SK-N-SH treated with all-trans-retinoic acid at 6 μM for 48 hours (cell line): ENCODE measurements around the gene CTNNA3.

Experiments
- ARNTL ChIP-seq: fragments of 450-650 bp; formaldehyde crosslinking; IDR thresholded peaks from 2 replicates; pipeline ENCODE4 v1.5.0; 2020; ENCODE audit warnings: low read depth, mild to moderate bottlenecking, moderate library complexity, borderline replicate concordance
- ESRRG ChIP-seq: fragments of 250-450 bp; sonication (Bioruptor Pico); IDR thresholded peaks from 2 replicates; pipeline ENCODE4 v1.6.1; 2021; ENCODE audit warnings: mild to moderate bottlenecking
- PATZ1 ChIP-seq: fragments of 250-450 bp; sonication (Bioruptor Pico); IDR thresholded peaks from 2 replicates; pipeline ENCODE4 v1.8.0; 2020; ENCODE audit warnings: mild to moderate bottlenecking, moderate library complexity, borderline replicate concordance
- POU6F1 ChIP-seq: fragments of 250-450 bp; sonication (Bioruptor Pico); IDR thresholded peaks from 2 replicates; pipeline ENCODE4 v1.8.0; 2021; ENCODE audit warnings: low read depth, mild to moderate bottlenecking, moderate library complexity, borderline replicate concordance
- RARB ChIP-seq: fragments of 250-450 bp; sonication (Bioruptor Pico); IDR thresholded peaks from 2 replicates; pipeline ENCODE4 v1.8.0; 2021; ENCODE audit warnings: mild to moderate bottlenecking, moderate library complexity
- TOX ChIP-seq: fragments of 250-450 bp; sonication (Bioruptor Pico); IDR thresholded peaks from 2 replicates; pipeline ENCODE4 v1.8.0; 2021; ENCODE audit warnings: mild to moderate bottlenecking, moderate library complexity, borderline replicate concordance
- ZC3H10 ChIP-seq: fragments of 250-450 bp; sonication (Bioruptor Pico); IDR thresholded peaks from 2 replicates; pipeline ENCODE4 v1.5.1; 2021; ENCODE audit warnings: mild to moderate bottlenecking, moderate library complexity
- ZFP30 ChIP-seq: fragments of 450-650 bp; formaldehyde crosslinking; IDR thresholded peaks from 2 replicates; pipeline ENCODE4 v1.5.0; 2022; ENCODE audit warnings: mild to moderate bottlenecking, moderate library complexity
- TF ChIP-seq, protein P1 (sequence below): fragments of 250-450 bp; sonication (Bioruptor Pico); IDR thresholded peaks from 2 replicates; pipeline ENCODE4 v1.5.1; 2020; ENCODE audit warnings: low read depth, mild to moderate bottlenecking, moderate library complexity

GRCh38 chr10:67607472-67607871 lies 88.5 kb downstream of the CTNNA3 start:
- TF ChIP-seq ZC3H10 (CRISPR knock-in tag): no peak
- no peak for TF ChIP-seq ESRRG (CRISPR knock-in tag)
- TF ChIP-seq PATZ1 (CRISPR knock-in tag): no peak
- TF ChIP-seq RARB (CRISPR knock-in tag): no peak
- no peak for TF ChIP-seq ARNTL
- TF ChIP-seq, protein P1, sequence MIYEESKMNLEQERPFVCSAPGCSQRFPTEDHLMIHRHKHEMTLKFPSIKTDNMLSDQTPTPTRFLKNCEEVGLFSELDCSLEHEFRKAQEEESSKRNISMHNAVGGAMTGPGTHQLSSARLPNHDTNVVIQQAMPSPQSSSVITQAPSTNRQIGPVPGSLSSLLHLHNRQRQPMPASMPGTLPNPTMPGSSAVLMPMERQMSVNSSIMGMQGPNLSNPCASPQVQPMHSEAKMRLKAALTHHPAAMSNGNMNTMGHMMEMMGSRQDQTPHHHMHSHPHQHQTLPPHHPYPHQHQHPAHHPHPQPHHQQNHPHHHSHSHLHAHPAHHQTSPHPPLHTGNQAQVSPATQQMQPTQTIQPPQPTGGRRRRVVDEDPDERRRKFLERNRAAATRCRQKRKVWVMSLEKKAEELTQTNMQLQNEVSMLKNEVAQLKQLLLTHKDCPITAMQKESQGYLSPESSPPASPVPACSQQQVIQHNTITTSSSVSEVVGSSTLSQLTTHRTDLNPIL (CRISPR knock-in tag): no peak
- no peak for TF ChIP-seq TOX (CRISPR knock-in tag)
- no peak for TF ChIP-seq ZFP30
- TF ChIP-seq POU6F1 (CRISPR knock-in tag): no peak
